Heart left ventricle (tissue), 13 donors: ENCODE data around the gene TSPOAP1.

ENCODE experiments used
- CTCF ChIP-seq, 12 donors: fragments of 200-600 bp; sonication (generic) in 4 of 12; IDR thresholded peaks; one replicate each; pipeline versions ENCODE4 v1.5.0 to v1.8.0; 2018 to 2022; ENCODE audit warnings: antibody characterized with exemption in 12 of 12, mild to moderate bottlenecking in 5 of 12
- POLR2A ChIP-seq, 2 donors: fragments of 450-650 bp; IDR thresholded peaks; one replicate each; pipeline ENCODE4 v1.6.1; 2017; ENCODE audit warnings: antibody characterized with exemption in 2 of 2, mild to moderate bottlenecking in 2 of 2, moderate library complexity in 2 of 2
- donor health status: ischemic (EF 13 %, LVEDD 7.1; RV severe dilation, severe dysfunction).
- donor health status: DM: no; HTN: yes; CAD: no.
- donor health status: DM: no; HTN: no; CAD: no.
- donor health status: ischemic (EF 25% LVEDD 6.9; RV normal size, moderate dysfunction).
- donor health status: ischemic (EF 25% LVEDD 5.7; RV mildly dilated, moderate dysfunction).
- donor health status: ischemic (EF 35%, LVEDD 5.7; RV mildly dilated, moderate dysfunction).
- donor health status: nonischemic (EF 11% LVEDD 7.7; RV severe dilation, severe dysfunction).
- donor health status: DM: yes; HTN: yes; CAD: no.
- donor health status: PGD.
- donor health status: ischemic (EF 29% LVEDD 5.4; RV normal size, mild dysfunction).
- donor health status: nonischemic (EF 23%, LVEDD 6.1; RV moderate dilation, normal function).

- TF ChIP-seq CTCF (IDR thresholded peaks at IDR 0.05) (no peak), POLR2A (IDR thresholded peaks at IDR 0.05) (no peak)
These were observed 50.6 kb downstream of the TSPOAP1 start for GRCh38 chr17:58277802-58278595.
